DMS114 treated with DMSO at 0.1 percent for 48 hours (cell line): ENCODE data around the gene UBA1.

ENCODE experiments used
- DNase-seq: peaks from one replicate; lab custom pipeline; 2025; ENCODE audit not compliant: unreplicated experiment; lab: John Stamatoyannopoulos, UW

UBA1 gene

DNA sequence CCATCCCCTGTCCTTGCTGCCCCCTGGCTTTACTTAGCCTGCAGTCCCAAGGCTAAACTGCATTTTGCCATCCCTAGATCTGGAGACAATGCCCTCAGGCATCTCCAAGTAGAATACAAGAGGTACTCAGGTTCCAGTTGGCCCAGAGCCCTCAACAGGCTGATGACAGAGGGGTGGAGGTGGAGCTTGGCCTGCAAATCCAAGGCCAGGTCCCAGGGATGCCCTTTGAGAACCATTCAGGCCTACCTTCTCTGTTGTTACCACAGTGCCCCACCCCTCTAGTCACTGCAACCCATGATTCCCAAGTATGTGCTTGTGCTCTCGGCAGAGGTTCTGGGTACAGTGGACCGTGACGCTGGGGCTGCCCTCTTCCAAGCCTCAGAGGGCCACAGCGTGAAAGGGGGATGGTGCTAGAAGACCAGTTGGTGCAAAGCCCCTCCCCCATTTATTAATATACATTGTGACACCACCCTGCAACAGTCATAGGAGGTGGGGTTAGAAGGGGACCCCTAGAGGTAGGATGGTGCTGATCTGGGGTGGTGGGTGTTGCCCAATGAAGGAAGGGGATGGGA lies 6.4 kb upstream of the UBA1 start:
- DNase-seq: no peak

DNA sequence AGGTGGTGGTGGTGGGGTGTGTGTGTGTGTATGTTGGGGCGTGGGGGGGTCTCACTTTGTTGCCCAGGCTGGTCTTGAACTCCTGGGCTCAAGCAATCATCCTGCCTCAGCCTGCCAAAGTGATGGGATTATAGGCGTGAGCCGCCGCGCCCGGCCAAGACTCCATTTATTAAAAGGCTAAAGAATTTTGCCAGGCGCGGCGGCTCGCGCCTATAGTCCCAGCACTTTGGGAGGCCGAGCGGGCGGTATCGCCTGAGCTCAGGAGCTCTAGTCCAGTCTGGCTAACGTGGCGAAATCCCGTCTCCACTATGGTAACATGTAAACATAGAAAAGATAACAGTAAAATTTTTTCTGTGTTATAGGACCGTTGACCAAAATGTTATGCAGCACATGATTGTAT lies 3.7 kb upstream of the UBA1 start:
- DNase-seq: no peak

GRCh38 chrX:47190445-47191269 lies 3.0 kb upstream of the UBA1 start:
- DNase-seq: peak; percentile 77

DNA sequence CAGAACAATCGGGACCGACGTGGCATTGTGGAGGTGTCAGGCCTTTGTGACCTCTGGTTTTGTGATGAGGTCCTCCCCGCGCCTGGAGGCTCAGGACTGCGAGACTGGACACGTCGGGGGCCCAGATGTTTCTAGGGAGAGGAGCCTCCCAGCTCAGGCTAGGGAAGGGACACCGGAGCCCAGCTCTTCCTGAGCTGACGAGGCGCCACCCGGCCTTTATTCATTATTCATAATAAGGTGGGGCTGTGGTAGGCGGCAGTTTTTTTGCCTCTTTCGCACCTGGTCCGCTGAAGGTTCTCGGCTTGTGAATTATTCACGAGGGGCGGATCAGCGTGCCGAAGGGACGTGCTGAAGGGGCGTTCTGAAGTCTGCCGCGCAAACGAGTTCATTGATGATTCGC lies 2.3 kb upstream of the UBA1 start:
- DNase-seq: no peak

GRCh38 chrX:47191806-47192401 lies 1.7 kb upstream of the UBA1 start:
- DNase-seq: no peak

DNA sequence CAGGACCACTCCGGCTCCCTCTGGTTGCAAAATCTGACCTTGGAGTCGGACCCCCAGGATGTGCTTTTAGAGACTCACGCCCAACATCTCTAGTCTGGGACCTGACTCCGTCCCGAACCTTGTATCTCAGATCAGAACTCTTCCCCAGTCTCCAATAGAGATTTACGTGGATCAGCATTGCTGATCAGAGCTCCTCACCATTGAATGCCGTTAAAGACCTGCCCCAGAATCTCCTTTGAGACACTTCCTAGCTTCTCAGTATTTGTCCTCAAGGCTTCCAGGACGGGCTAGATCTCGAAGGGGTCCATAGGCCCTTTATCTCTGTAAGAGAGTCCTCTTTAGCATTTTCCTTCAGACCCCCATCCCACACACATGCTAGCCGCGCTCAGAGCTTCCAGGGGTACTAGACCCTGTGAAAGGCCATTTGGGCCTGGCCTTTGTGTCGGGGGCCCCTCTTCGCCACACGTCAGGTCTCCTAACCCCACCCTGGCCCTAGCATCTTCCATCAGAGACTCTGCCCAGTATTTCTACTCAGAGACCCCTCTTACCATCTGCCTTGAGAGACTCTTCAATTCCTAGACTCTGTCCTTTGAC lies 662 bp downstream of the UBA1 start:
- no peak for DNase-seq

- DNase-seq: no peak
Observed at GRCh38 chrX:47196098-47196497, 2.5 kb downstream of the UBA1 start.

DNA sequence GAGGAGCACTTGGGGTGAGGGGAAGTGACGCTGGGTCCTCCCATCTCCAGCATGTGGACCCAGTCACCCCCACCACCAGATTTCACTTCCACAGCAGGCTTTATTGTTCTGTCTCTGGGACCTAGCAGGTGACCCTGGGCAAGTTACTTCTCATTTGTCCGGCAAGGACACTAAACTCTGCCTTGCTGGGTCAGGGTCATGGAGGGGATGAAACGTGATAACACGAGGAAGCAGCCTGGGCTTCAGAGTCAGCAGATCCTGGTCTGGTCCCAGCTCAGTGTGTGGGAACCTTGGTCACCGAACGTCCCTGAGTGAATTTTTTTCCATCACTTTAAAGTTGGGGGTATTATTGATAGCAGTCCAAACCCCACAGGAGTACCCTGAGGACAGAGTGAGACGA lies 3.9 kb downstream of the UBA1 start:
- no peak for DNase-seq

DNA sequence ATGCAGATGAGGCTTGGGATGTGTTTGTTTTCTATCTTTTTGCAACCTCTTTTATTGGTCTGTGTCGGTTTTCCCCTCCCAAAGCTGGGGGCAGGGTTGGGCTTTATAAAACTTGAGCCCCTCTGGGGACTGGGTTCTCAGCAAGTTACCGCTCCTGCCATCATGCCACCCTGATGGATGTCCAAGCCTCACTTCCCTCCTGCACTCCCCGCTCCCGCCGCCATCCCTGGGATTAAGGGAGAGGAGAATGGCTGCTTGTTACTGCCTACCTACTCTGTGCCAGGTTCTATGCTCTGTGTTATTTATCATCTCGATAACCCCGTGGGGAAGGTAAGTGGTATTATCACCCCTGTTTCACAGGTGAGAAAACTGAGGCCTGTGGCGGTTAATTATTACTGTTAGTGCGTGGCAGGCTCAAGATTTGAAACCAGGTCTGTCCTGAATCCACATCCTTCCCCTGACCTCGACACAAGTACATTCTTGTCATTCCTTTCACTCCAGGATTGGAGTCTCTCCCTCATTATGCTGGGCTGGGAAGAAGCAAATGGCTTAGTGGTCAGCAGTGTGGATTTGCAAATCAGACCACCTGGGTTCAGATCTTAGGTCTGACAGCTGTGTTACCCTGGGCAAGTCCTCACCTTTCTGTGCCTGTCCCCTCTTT lies 4.5 kb downstream of the UBA1 start:
- DNase-seq: no peak

GRCh38 chrX:47198687-47199080 lies 5.1 kb downstream of the UBA1 start:
- no peak for DNase-seq

DNA sequence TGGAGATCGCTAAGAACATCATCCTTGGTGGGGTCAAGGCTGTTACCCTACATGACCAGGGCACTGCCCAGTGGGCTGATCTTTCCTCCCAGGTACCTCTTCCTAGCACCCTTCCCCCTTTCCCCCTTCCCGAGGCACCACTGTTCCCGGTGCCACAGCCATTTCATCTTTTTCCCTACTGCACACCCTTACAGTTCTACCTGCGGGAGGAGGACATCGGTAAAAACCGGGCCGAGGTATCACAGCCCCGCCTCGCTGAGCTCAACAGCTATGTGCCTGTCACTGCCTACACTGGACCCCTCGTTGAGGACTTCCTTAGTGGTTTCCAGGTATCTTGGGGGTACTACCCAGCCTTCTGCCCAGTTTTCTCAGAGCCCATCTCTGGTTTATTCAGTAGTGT lies 5.7 kb downstream of the UBA1 start:
- DNase-seq: no peak

DNA sequence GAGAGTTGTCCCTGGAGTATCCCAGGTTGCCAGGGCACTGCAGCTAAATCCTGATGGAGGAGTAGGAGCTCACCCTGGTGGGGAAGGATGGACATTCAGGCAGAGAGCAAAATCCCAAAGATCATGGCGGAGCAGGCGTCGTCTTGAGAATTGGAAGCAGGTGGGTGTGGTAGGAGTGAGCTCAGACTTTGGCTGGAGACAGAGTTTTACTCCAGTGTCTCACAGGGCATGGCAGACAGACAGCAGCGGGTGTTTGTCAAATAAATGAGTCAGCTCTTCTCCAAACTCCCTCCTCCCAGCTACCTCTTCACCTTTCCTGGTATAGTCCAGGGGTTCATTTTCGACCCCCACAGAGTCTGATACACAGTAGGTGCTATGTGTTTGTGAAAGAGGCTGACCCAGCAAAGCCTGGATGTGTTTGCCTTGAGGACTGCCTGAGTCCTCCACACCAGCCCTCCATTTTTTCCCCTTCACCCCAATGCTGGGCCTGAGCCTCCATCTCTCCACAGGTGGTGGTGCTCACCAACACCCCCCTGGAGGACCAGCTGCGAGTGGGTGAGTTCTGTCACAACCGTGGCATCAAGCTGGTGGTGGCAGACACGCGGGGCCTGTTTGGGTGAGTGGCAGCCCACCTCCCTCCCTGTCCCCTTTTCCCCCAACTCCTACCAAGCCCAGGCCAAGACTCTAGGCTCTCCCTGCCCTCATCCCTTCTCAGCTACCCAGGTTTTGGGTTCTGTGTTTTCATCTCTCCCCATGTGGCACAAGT lies 6.9 kb downstream of the UBA1 start:
- no peak for DNase-seq

- DNase-seq: no peak
Observed at GRCh38 chrX:47201345-47201944, 7.8 kb downstream of the UBA1 start.

DNA sequence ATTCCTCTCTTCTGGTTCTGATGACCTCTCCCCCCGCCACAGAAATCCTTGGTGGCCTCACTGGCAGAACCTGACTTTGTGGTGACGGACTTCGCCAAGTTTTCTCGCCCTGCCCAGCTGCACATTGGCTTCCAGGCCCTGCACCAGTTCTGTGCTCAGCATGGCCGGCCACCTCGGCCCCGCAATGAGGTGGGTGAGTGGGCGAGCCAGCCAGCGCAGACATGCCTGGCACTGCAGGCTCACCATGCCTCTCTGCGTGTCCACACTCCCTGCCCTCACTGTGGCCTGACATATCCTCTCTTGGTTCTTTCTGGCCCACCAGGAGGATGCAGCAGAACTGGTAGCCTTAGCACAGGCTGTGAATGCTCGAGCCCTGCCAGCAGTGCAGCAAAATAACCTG lies 8.7 kb downstream of the UBA1 start:
- no peak for DNase-seq

DNA sequence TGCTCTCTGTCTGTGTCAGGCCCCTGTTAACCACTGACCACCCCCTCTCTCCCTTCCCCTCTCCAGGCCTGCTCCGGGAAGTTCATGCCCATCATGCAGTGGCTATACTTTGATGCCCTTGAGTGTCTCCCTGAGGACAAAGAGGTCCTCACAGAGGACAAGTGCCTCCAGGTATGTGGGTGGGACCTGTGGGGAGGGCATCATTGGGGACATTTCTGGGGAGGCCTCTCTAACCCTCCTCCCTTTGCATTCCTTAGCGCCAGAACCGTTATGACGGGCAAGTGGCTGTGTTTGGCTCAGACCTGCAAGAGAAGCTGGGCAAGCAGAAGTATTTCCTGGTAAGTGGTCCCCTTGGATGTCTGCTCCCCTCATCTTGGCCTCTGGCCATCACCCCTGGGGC lies 9.2 kb downstream of the UBA1 start:
- no peak for DNase-seq

GRCh38 chrX:47204970-47205369 lies 11.3 kb downstream of the UBA1 start:
- no peak for DNase-seq

- no peak for DNase-seq
Observed at GRCh38 chrX:47206316-47206715, 12.7 kb downstream of the UBA1 start.

GRCh38 chrX:47208108-47208507 lies 14.5 kb downstream of the UBA1 start:
- no peak for DNase-seq

GRCh38 chrX:47209508-47210238 lies 16.0 kb downstream of the UBA1 start:
- no peak for DNase-seq
